Effector CD4-positive, alpha-beta T cell (primary cell): Measurements from ENCODE around the gene CREB3.
A peak's percentile ranks its signal among the peaks of the same experiment; 100 is the strongest.

Experiments
- DNase-seq: peaks from one replicate; pipeline ENCODE4 v3.0.0-alpha.2; 2020

The CREB3 gene

GRCh38 chr9:35727676-35728040 lies 4.8 kb upstream of the CREB3 start:
- DNase-seq: no peak

- DNase-seq: no peak
Measured at GRCh38 chr9:35728041-35728971, 4.2 kb upstream of the CREB3 start.

GRCh38 chr9:35729101-35729500 lies 3.4 kb upstream of the CREB3 start:
- no peak for DNase-seq

GRCh38 chr9:35729700-35730485 lies 2.6 kb upstream of the CREB3 start:
- DNase-seq: no peak

- DNase-seq: no peak
Measured at GRCh38 chr9:35730486-35730854, 2.0 kb upstream of the CREB3 start.

- no peak for DNase-seq
Measured at GRCh38 chr9:35731415-35732184, 866 bp upstream of the CREB3 start.

- no peak for DNase-seq
Measured at GRCh38 chr9:35732800-35733541, 505 bp downstream of the CREB3 start.

GRCh38 chr9:35734096-35734495 lies 1.6 kb downstream of the CREB3 start:
- no peak for DNase-seq

GRCh38 chr9:35736201-35736633 lies 3.8 kb downstream of the CREB3 start:
- DNase-seq: peak; percentile 51

- no peak for DNase-seq
Measured at GRCh38 chr9:35737143-35737542, 4.7 kb downstream of the CREB3 start.

- no peak for DNase-seq
Measured at GRCh38 chr9:35738186-35738585, 5.7 kb downstream of the CREB3 start.

GRCh38 chr9:35738924-35739323 lies 6.5 kb downstream of the CREB3 start:
- DNase-seq: no peak

- no peak for DNase-seq
Measured at GRCh38 chr9:35740243-35740642, 7.8 kb downstream of the CREB3 start.

- no peak for DNase-seq
Measured at GRCh38 chr9:35741740-35742139, 9.3 kb downstream of the CREB3 start.

- no peak for DNase-seq
Measured at GRCh38 chr9:35743452-35743851, 11.0 kb downstream of the CREB3 start.

- DNase-seq: no peak
Measured at GRCh38 chr9:35743880-35744518, 11.5 kb downstream of the CREB3 start.

- DNase-seq: no peak
Measured at GRCh38 chr9:35745569-35745968, 13.1 kb downstream of the CREB3 start.

GRCh38 chr9:35746583-35746982 lies 14.1 kb downstream of the CREB3 start:
- DNase-seq: no peak

GRCh38 chr9:35748242-35748857 lies 15.9 kb downstream of the CREB3 start:
- no peak for DNase-seq

GRCh38 chr9:35748858-35749514 lies 16.5 kb downstream of the CREB3 start, which contains the start of the genes GBA2 and RGP1:
TSS of gene GBA2 (minus strand) at chr9:35749228. CDS start at chr9:35748704, 524 bp downstream.
TSS of gene RGP1 (plus strand) at chr9:35749287. CDS start at chr9:35749756, 469 bp downstream.
- DNase-seq: peak; percentile 50
